PC-3 (cell line): ENCODE measurements around the gene ADD3. TPM values are rescaled to one million over a fixed set of nuclear protein-coding genes. Genes with fewer than 3 reads are reported as not detected.

ENCODE experiments used
- ATAC-seq: fragments of 200-7000 bp; cut with Tn5 transposase; 2 replicates; pipeline ENCODE4 v1.9.1; 2020; ENCODE audit warnings: mild to moderate bottlenecking, moderate library complexity
- BruUV-seq: library from RNA; stranded (reverse); fragments of 400-500 nt; replicated peaks from 2 replicates; lab custom pipeline; 2021; lab: Mats Ljungman, UMichigan
- CTCF ChIA-PET: fragments of 300-600 bp; sonication (Branson Sonifier 250); formaldehyde crosslinking; loops from one replicate; lab custom pipeline; 2022; ENCODE audit warnings: antibody characterized with exemption; lab: Charles Lee
- POLR2A ChIA-PET: fragments of 300-600 bp; sonication (Branson Sonifier 250); formaldehyde crosslinking; loops from one replicate; lab custom pipeline; 2022; ENCODE audit warnings: antibody characterized with exemption; ENCODE audit not compliant: unreplicated experiment; lab: Charles Lee
- DNase-seq: peaks from one replicate; pipeline ENCODE4 v3.0.0-alpha.2; 2015
- H2AFZ ChIP-seq: fragments of 300-600 bp; sonication (generic); 2 replicates; pipeline ENCODE4 v1.6.0; 2016; ENCODE audit warnings: antibody characterized with exemption, low read length
- H3F3A ChIP-seq: fragments of 300-600 bp; sonication (generic); one replicate; pipeline ENCODE4 v1.6.0; 2017; ENCODE audit warnings: antibody characterized with exemption, low read length, control low read depth, mild to moderate bottlenecking; ENCODE audit not compliant: unreplicated experiment
- H3K27ac ChIP-seq: fragments of 300-600 bp; sonication (generic); 2 replicates; pipeline ENCODE4 v1.5.1; 2016; ENCODE audit warnings: mild to moderate bottlenecking, low read length
- H3K27me3 ChIP-seq: fragments of 300-600 bp; sonication (generic); 2 replicates; pipeline ENCODE4 v1.6.1; 2016; ENCODE audit warnings: low read length, mixed read lengths
- H3K36me3 ChIP-seq: fragments of 300-600 bp; sonication (generic); 2 replicates; pipeline ENCODE4 v1.6.1; 2016; ENCODE audit warnings: low read depth, mixed run types, low read length, mixed read lengths
- H3K4me1 ChIP-seq: fragments of 300-600 bp; sonication (generic); 2 replicates; pipeline ENCODE4 v1.5.1; 2016; ENCODE audit warnings: low read length; ENCODE audit not compliant: insufficient read depth
- H3K4me2 ChIP-seq: fragments of 300-600 bp; sonication (generic); 2 replicates; pipeline ENCODE4 v1.6.0; 2016; ENCODE audit warnings: low read length
- H3K4me3 ChIP-seq: fragments of 300-600 bp; sonication (generic); 2 replicates; pipeline ENCODE4 v1.5.1; 2016; ENCODE audit warnings: mild to moderate bottlenecking, low read length, mixed read lengths
- H3K79me2 ChIP-seq: fragments of 300-600 bp; sonication (generic); 2 replicates; pipeline ENCODE4 v1.6.1; 2017; ENCODE audit warnings: low read length, mixed read lengths
- H3K9ac ChIP-seq: fragments of 300-600 bp; sonication (generic); 2 replicates; pipeline ENCODE4 v1.6.0; 2016; ENCODE audit warnings: mild to moderate bottlenecking, low read length
- H3K9me2 ChIP-seq: fragments of 300-600 bp; sonication (generic); replicated peaks from 2 replicates; pipeline ENCODE4 v1.6.1; 2016; ENCODE audit warnings: mixed run types, low read length, mixed read lengths
- H3K9me3 ChIP-seq: fragments of 300-600 bp; sonication (generic); 2 replicates; pipeline ENCODE4 v1.6.1; 2016; ENCODE audit warnings: low read length, mixed read lengths
- H4K20me1 ChIP-seq: fragments of 300-600 bp; sonication (generic); 2 replicates; pipeline ENCODE4 v1.6.1; 2016; ENCODE audit warnings: low read length, mixed read lengths
- EZH2 ChIP-seq: fragments of 300-600 bp; sonication (generic); IDR thresholded peaks from one replicate; pipeline ENCODE4 v1.6.1; 2017; ENCODE audit warnings: antibody characterized with exemption, mild to moderate bottlenecking, low read length; ENCODE audit not compliant: unreplicated experiment
- EZH2phosphoT487 ChIP-seq: fragments of 300-600 bp; sonication (generic); IDR thresholded peaks from 2 replicates; pipeline ENCODE4 v1.6.1; 2018; ENCODE audit warnings: mild to moderate bottlenecking, antibody characterized with exemption, low read length, borderline replicate concordance
- intact Hi-C: fragments of 100-400 bp; cut with micrococcal nuclease; formaldehyde crosslinking; loops from 2 replicates; pipeline ENCODE4 v1.9.0; 2023
- total RNA-seq: library from RNA; depleted of rRNA; stranded (reverse); fragments of >200 nt; gene quantifications from 2 replicates; pipeline ENCODE4 v1.2.3, GENCODE V29; 2014
- TF ChIP-seq, protein P1 (sequence below): fragments of 300-600 bp; sonication (generic); conservative IDR thresholded peaks from 2 replicates; pipeline ENCODE4 v1.5.1; 2017; ENCODE audit warnings: antibody characterized with exemption, low read depth, mild to moderate bottlenecking, low read length

ADD3 gene
- total RNA-seq, 1 experiment from 2014 or later, result 25.7 TPM

- no peaks in the 10 kb centered on the region for H3K9me3 ChIP-seq
- H4K20me1 ChIP-seq, result 0 out of 2 replicates have a peak, but pooled peaks cover 5% of the 10 kb centered on the region
- H3K4me1 ChIP-seq, result peaks cover 10% of the 10 kb centered on the region
- ATAC-seq (peak; percentile 49; the same call in 1 of the 2 replicates), DNase-seq (peak; percentile 72)
- 0 out of 2 replicates have a peak, but pooled peaks cover 8% of the 10 kb centered on the region for H3K79me2 ChIP-seq
- H2AFZ ChIP-seq, result no peak overlapping the region
- H3K27ac ChIP-seq, result 0 out of 2 replicates have a peak overlapping the region, but pooled peaks have one; percentile 16
- H3K27me3 ChIP-seq, result no peaks in the 10 kb centered on the region
- peak overlapping the region; percentile 62 for H3K4me2 ChIP-seq
- H3K9ac ChIP-seq, result no peak overlapping the region
- no peaks in the 10 kb centered on the region for H3K36me3 ChIP-seq
- H3K4me3 ChIP-seq, result no peak overlapping the region
- TF ChIP-seq, protein P1, sequence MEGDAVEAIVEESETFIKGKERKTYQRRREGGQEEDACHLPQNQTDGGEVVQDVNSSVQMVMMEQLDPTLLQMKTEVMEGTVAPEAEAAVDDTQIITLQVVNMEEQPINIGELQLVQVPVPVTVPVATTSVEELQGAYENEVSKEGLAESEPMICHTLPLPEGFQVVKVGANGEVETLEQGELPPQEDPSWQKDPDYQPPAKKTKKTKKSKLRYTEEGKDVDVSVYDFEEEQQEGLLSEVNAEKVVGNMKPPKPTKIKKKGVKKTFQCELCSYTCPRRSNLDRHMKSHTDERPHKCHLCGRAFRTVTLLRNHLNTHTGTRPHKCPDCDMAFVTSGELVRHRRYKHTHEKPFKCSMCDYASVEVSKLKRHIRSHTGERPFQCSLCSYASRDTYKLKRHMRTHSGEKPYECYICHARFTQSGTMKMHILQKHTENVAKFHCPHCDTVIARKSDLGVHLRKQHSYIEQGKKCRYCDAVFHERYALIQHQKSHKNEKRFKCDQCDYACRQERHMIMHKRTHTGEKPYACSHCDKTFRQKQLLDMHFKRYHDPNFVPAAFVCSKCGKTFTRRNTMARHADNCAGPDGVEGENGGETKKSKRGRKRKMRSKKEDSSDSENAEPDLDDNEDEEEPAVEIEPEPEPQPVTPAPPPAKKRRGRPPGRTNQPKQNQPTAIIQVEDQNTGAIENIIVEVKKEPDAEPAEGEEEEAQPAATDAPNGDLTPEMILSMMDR, result no peak
- TF ChIP-seq EZH2phosphoT487 (no peak), EZH2 (no peak)
- no peaks in the 10 kb centered on the region for H3F3A ChIP-seq
- no TSS peak for BruUV-seq
- intact Hi-C loops, result no loop called here
- H3K9me2 ChIP-seq, result no peaks in the 10 kb centered on the region
- POLR2A ChIA-PET, result interaction anchor here (0.5 to 0.6 kb wide), 2 partner anchors 43 to 168 kb away, joined by 3 to 19 read pairs; no protein-coding TSS in a partner anchor
- CTCF ChIA-PET, result no interaction called here
These were observed 26.8 kb downstream of the ADD3 start for GRCh38 chr10:110034596-110034995.

DNA sequence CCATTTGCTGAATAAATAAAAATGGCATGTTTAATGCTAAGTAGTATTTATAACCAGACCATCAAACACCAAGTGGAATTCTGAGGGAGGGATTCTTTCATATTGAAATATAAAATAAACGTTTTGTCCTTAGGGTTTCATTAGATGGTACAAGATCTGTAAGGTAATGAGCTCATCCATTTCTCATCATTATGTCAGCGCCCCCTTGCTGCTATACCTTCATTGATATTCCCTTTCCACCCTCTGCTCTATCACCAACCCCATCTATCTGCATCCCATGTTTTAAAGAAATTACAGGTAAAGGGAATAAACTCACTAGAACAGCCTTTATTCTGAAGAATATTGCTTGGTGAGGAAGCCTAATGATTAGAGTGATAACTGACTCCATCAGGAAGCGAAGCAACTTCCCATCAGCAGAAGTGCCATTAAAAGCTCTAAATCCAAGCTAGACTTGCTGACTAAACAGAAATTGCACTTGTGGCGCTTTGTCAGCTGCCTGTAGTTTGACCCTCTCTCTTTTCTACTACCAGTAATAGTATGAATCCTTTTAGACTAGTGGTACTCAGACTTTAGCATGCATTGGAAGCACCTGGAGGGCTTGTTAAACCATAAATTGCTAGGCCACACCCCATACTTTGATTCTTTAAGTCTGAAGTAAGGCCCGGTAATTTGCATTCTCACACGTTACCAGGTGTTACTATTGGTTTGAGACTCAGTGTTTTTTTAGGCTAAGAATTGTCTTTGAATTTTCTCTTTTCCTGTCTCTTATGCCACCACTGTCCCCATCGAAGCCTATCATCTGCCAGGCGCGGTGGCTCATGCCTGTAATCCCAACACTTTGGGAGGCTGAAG lies 27.5 kb downstream of the ADD3 start:
- H3K4me3 ChIP-seq, result no peak overlapping the region
- intact Hi-C loops, result no loop called here
- 0 out of 2 replicates have a peak, but pooled peaks cover 8% of the 10 kb centered on the region for H3K79me2 ChIP-seq
- H3K27ac ChIP-seq, result 0 out of 2 replicates have a peak overlapping the region, but pooled peaks have one; percentile 16
- BruUV-seq, result no TSS peak
- TF ChIP-seq, protein P1, result peak; percentile 52
- no peak for TF ChIP-seq EZH2phosphoT487
- H3K9me3 ChIP-seq, result no peaks in the 10 kb centered on the region
- DNase-seq, result no peak
- no peaks in the 10 kb centered on the region for H3K9me2 ChIP-seq
- peak overlapping the region; percentile 62 for H3K4me2 ChIP-seq
- no peak overlapping the region for H3K9ac ChIP-seq
- no peak overlapping the region for H2AFZ ChIP-seq
- ChIA-PET POLR2A (interaction anchor here (0.5 to 0.6 kb wide), 2 partner anchors 44 to 168 kb away, joined by 3 to 19 read pairs; no protein-coding TSS in a partner anchor), CTCF (no interaction called here)
- H3K4me1 ChIP-seq, result peaks cover 10% of the 10 kb centered on the region
- ATAC-seq, result no peak
- 0 out of 2 replicates have a peak, but pooled peaks cover 5% of the 10 kb centered on the region for H4K20me1 ChIP-seq
- H3F3A ChIP-seq, result no peaks in the 10 kb centered on the region
- H3K36me3 ChIP-seq, result no peaks in the 10 kb centered on the region
- no peaks in the 10 kb centered on the region for H3K27me3 ChIP-seq
